ENCODE results near the gene HRH4.

HRH4 gene

DNA sequence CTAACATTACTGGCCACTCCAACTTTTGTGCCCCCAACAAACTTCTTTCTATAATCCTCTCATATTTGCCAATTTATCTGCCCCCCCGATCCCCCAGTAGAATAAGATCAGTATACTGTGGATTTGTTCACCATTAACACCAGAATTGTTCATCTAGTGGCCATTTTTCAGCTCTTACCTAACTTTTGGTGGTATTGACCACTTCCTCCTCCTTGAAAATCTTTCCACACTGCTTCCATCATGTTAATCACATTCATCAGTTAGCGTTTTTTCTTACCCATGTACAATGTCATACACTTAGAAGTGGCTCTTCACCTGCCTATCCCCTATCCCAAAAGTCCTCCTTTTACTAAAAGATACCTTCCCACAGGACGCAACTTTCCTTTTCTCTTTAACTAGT is 27.8 kb upstream of the HRH4 start:
- TF ChIP-seq MYC (IDR thresholded peaks at IDR 0.05; ENCODE audit: low read depth, low read length) (no peak), MAX (IDR thresholded peaks at IDR 0.05; ENCODE audit: low read depth, low read length) (no peak), POLR2A (IDR thresholded peaks at IDR 0.05; ENCODE audit: extremely low read depth, insufficient read length) (no peak)
- TF ChIP-seq, protein P1, sequence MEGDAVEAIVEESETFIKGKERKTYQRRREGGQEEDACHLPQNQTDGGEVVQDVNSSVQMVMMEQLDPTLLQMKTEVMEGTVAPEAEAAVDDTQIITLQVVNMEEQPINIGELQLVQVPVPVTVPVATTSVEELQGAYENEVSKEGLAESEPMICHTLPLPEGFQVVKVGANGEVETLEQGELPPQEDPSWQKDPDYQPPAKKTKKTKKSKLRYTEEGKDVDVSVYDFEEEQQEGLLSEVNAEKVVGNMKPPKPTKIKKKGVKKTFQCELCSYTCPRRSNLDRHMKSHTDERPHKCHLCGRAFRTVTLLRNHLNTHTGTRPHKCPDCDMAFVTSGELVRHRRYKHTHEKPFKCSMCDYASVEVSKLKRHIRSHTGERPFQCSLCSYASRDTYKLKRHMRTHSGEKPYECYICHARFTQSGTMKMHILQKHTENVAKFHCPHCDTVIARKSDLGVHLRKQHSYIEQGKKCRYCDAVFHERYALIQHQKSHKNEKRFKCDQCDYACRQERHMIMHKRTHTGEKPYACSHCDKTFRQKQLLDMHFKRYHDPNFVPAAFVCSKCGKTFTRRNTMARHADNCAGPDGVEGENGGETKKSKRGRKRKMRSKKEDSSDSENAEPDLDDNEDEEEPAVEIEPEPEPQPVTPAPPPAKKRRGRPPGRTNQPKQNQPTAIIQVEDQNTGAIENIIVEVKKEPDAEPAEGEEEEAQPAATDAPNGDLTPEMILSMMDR (IDR thresholded peaks at IDR 0.05; ENCODE audit: low read depth, low read length), result no peak
- no peak overlapping the region for H3K4me3 ChIP-seq (ENCODE audit: low read depth, low read length)
- DNase-seq (ENCODE audit: low read depth), result peak; percentile 70

DNA sequence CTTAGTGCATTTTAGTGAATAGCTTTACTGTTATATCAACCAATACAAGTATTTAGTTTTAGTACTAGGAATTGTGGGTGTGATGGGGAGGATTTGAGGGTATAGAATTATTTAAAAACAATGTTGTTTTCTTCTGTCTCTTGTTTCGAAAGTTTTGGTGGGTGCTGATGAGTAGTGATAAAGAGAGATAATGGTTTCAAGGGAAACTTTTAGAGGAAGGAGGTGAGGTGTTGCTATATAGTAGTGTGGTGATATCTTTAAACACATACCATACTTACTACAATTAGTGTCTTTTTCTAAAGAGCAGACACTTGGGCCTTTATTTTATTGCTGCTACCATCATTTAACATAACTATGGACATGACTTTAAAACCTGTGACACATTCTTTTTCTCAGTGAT is 23.5 kb upstream of the HRH4 start:
- H3K4me3 ChIP-seq (ENCODE audit: low read depth, low read length), result no peak overlapping the region
- DNase-seq (ENCODE audit: low read depth), result no peak
- TF ChIP-seq MYC (IDR thresholded peaks at IDR 0.05; ENCODE audit: low read depth, low read length) (no peak), MAX (IDR thresholded peaks at IDR 0.05; ENCODE audit: low read depth, low read length) (no peak), POLR2A (IDR thresholded peaks at IDR 0.05; ENCODE audit: extremely low read depth, insufficient read length) (no peak)
- TF ChIP-seq, protein P1 (IDR thresholded peaks at IDR 0.05; ENCODE audit: low read depth, low read length), result no peak

- TF ChIP-seq POLR2A (IDR thresholded peaks at IDR 0.05; ENCODE audit: extremely low read depth, insufficient read length) (no peak), MYC (IDR thresholded peaks at IDR 0.05; ENCODE audit: low read depth, low read length) (no peak), MAX (IDR thresholded peaks at IDR 0.05; ENCODE audit: low read depth, low read length) (no peak)
- TF ChIP-seq, protein P1 (IDR thresholded peaks at IDR 0.05; ENCODE audit: low read depth, low read length), result no peak
- DNase-seq (ENCODE audit: low read depth), result peak; percentile 78
- H3K4me3 ChIP-seq (ENCODE audit: low read depth, low read length), result no peak overlapping the region
Observed at GRCh38 chr18:24443870-24444269, 16.6 kb upstream of the HRH4 start.

GRCh38 chr18:24446453-24446852 is 14.0 kb upstream of the HRH4 start:
- no peak for TF ChIP-seq POLR2A (IDR thresholded peaks at IDR 0.05; ENCODE audit: extremely low read depth, insufficient read length)
- TF ChIP-seq, protein P1 (IDR thresholded peaks at IDR 0.05; ENCODE audit: low read depth, low read length), result no peak
- no peak for TF ChIP-seq MAX (IDR thresholded peaks at IDR 0.05; ENCODE audit: low read depth, low read length)
- TF ChIP-seq MYC (IDR thresholded peaks at IDR 0.05; ENCODE audit: low read depth, low read length), result no peak
- no peak for DNase-seq (ENCODE audit: low read depth)
- H3K4me3 ChIP-seq (ENCODE audit: low read depth, low read length), result no peak overlapping the region

- H3K4me3 ChIP-seq (ENCODE audit: low read depth, low read length), result no peak overlapping the region
- no peak for DNase-seq (ENCODE audit: low read depth)
- TF ChIP-seq MAX (IDR thresholded peaks at IDR 0.05; ENCODE audit: low read depth, low read length) (no peak), POLR2A (IDR thresholded peaks at IDR 0.05; ENCODE audit: extremely low read depth, insufficient read length) (no peak), MYC (IDR thresholded peaks at IDR 0.05; ENCODE audit: low read depth, low read length) (no peak)
- TF ChIP-seq, protein P1 (IDR thresholded peaks at IDR 0.05; ENCODE audit: low read depth, low read length), result no peak
Observed at GRCh38 chr18:24446953-24447538, 13.4 kb upstream of the HRH4 start.
